ENCODE results near the gene ALDH18A1. TPM values are rescaled to one million over a fixed set of nuclear protein-coding genes. Genes with fewer than 3 reads are reported as not detected.

ALDH18A1 gene
- total RNA-seq, 1 experiment from 2014 or later, result 114 TPM

GRCh38 chr10:95688648-95689047, 32.1 kb upstream of the ALDH18A1 start:
- no peak overlapping the region for H3K27ac Mint-ChIP-seq
- no peak for DNase-seq
- Histone ChIP-seq H3K18ac (ENCODE audit: insufficient read length, low read depth, low read length) (no peak overlapping the region), H3K23ac (ENCODE audit: insufficient read length, low read depth, low read length) (no peak overlapping the region), H4K20me1 (ENCODE audit: control insufficient read depth, insufficient read depth, insufficient read length) (no peaks in the 10 kb centered on the region), H3T11ph (ENCODE audit: low read length) (no peak overlapping the region), H3K23me2 (ENCODE audit: insufficient read length, low read depth, low read length, poor library complexity, severe bottlenecking) (peaks cover 5% of the 10 kb centered on the region), H4K8ac (replicated peaks; ENCODE audit: insufficient read length, low read depth, low read length) (no peak overlapping the region), H3K4me2 (ENCODE audit: insufficient read depth, insufficient read length, low read length) (no peak overlapping the region), H4K91ac (ENCODE audit: insufficient read length, low read depth, low read length) (no peak overlapping the region), H3K79me2 (ENCODE audit: insufficient read depth, low read length) (peaks cover 2% of the 10 kb centered on the region; the same call in 1 of the 2 replicates), H2BK5ac (ENCODE audit: insufficient read length, low read length) (no peak overlapping the region), H2BK20ac (ENCODE audit: low read depth, low read length, poor library complexity, severe bottlenecking) (no peak overlapping the region), H2AK5ac (ENCODE audit: insufficient read length, low read length) (no peak overlapping the region), H3K9ac (ENCODE audit: extremely low read depth, insufficient read length, low read length) (no peak overlapping the region), H3K14ac (ENCODE audit: insufficient read depth, low read length) (no peak overlapping the region), H2BK15ac (ENCODE audit: low read depth, low read length) (no peak overlapping the region), H3K79me1 (ENCODE audit: insufficient read depth, low read depth, low read length, poor library complexity, severe bottlenecking) (peaks cover 4% of the 10 kb centered on the region), H3K27me3 (ENCODE audit: insufficient read depth, low read length) (no peaks in the 10 kb centered on the region), H4K5ac (ENCODE audit: insufficient read length, low read depth, low read length) (no peak overlapping the region), H3K4ac (ENCODE audit: low read depth, low read length) (no peak overlapping the region), H3K27ac (ENCODE audit: insufficient read length, low read depth, low read length) (no peak overlapping the region), H2AFZ (ENCODE audit: low read length) (no peak overlapping the region), H2BK12ac (ENCODE audit: insufficient read length, low read depth, low read length) (no peak overlapping the region), H3K56ac (ENCODE audit: insufficient read length, low read depth, low read length) (no peak overlapping the region), H3K9me3 (ENCODE audit: control insufficient read depth, low read depth, low read length) (no peaks in the 10 kb centered on the region), H2BK120ac (ENCODE audit: low read depth, low read length, poor library complexity, severe bottlenecking) (no peak overlapping the region), H3K4me1 (ENCODE audit: insufficient read depth, low read length) (no peaks in the 10 kb centered on the region)
- H3K4me1 Mint-ChIP-seq, result peaks cover 11 to 15% of the 10 kb centered on the region in 2 experiments
- no peak overlapping the region for H3K4me3 Mint-ChIP-seq
- WGBS (ENCODE audit: extremely low coverage, insufficient read length, low lambda C conversion rate), result no CpG with 5 or more reads among the region's 2 CpGs
- H3K36me3 Mint-ChIP-seq (ENCODE audit: insufficient read depth in 1 of 3, low read depth in 3 of 3), result peaks cover 23 to 74% (median 63%) of the 10 kb centered on the region in 3 experiments; a peak in 6 of 7 replicates
- peak; percentile 35; the same call in 2 of the 3 replicates for TF ChIP-seq CTCF (conservative IDR thresholded peaks at IDR 0.05)
- H3K27me3 Mint-ChIP-seq (ENCODE audit: low read depth), result no peaks in the 10 kb centered on the region
- H3K9me3 Mint-ChIP-seq, result no peaks in the 10 kb centered on the region; a peak in 1 of 5 replicates

Data from H9 (cell line).